Fibroblast of villous mesenchyme (primary cell): ENCODE results near the gene LEKR1. TPM values are rescaled to one million over a fixed set of nuclear protein-coding genes. Genes with fewer than 3 reads are reported as not detected.
A peak's percentile ranks its signal among the peaks of the same experiment; 100 is the strongest.

Experiments
- DNase-seq: peaks from one replicate; pipeline ENCODE4 v3.0.0-alpha.2; 2010; ENCODE audit warnings: low read depth
- H3K4me3 ChIP-seq: 2 replicates; pipeline ENCODE4 v1.5.1; 2011; ENCODE audit warnings: low read depth, mild to moderate bottlenecking, low read length
- total RNA-seq: library from RNA; depleted of rRNA; stranded (reverse); fragments of >200 nt; gene quantifications from 2 replicates; pipeline ENCODE4 v1.2.3, GENCODE V29; 2012
- TF ChIP-seq, protein P1 (sequence below): IDR thresholded peaks from 2 replicates; pipeline ENCODE4 v1.5.1; 2012; ENCODE audit warnings: low read depth, mild to moderate bottlenecking, low read length; ENCODE audit not compliant: insufficient read depth

LEKR1 gene
- total RNA-seq, 1 donor, result 0.86 TPM

DNA sequence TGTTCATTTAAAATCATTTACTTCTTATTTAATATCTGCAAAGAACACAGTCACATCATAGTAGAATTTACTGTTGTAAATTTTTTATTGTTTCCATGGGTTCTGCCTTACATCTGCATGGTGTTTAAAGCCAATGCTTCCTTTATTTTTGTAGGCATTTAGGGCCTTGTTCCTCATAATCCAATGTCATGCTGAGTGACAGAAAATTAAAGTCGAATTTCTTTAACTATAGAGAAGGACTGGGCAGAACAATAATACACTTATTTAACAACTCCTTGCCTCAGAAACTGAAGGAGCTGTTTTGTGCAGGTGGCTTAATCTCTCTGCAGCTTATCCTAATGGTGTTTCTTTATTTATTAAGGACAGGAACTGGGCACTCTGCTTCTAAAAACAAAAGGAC, 149.6 kb downstream of the LEKR1 start:
- DNase-seq, result no peak
- TF ChIP-seq, protein P1, sequence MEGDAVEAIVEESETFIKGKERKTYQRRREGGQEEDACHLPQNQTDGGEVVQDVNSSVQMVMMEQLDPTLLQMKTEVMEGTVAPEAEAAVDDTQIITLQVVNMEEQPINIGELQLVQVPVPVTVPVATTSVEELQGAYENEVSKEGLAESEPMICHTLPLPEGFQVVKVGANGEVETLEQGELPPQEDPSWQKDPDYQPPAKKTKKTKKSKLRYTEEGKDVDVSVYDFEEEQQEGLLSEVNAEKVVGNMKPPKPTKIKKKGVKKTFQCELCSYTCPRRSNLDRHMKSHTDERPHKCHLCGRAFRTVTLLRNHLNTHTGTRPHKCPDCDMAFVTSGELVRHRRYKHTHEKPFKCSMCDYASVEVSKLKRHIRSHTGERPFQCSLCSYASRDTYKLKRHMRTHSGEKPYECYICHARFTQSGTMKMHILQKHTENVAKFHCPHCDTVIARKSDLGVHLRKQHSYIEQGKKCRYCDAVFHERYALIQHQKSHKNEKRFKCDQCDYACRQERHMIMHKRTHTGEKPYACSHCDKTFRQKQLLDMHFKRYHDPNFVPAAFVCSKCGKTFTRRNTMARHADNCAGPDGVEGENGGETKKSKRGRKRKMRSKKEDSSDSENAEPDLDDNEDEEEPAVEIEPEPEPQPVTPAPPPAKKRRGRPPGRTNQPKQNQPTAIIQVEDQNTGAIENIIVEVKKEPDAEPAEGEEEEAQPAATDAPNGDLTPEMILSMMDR, result no peak
- H3K4me3 ChIP-seq, result no peak overlapping the region

DNA sequence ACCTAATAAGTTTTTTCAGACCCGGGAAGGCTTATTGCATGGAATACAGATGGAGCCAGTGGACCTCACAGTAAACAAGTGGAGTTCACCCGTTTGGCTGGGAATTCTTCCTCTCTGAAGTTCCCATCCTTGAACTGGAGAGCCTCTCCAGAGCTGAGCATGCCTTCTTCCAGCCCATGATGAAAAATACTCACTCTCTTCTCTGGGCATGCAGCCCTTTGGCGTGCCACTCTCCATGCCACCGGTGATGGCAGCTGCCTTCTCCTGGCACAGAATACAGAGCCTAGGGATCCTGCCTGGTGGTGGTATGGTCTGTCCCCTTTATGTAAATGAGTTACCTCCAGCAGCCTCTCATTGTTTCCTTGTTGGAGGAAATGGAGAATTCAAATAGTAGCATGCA, 150.8 kb downstream of the LEKR1 start:
- TF ChIP-seq, protein P1, result no peak
- DNase-seq, result no peak
- H3K4me3 ChIP-seq, result no peak overlapping the region

DNA sequence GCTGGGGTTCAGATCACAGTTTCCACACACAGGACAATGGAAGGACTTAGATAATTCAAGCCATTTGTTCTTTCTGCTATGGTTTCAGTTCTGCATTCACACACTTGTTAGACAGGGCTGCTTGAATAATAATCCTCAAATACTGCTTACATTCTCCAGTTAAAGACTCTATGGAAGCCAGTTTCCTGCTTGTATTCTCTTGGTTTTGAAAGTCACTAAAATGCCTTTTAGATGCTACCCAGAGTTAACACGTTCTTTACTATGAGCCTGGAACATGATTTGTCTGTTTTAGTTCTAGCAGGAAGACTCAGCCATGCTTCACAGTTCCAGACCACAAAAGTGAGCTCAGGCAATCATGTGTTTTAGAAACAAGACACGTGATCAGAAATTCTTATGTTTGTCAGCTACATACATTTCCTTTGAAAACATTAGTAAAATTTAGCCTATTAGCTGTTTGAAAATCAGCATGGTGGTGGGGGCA, 152.4 kb downstream of the LEKR1 start:
- H3K4me3 ChIP-seq, result no peak overlapping the region
- TF ChIP-seq, protein P1, result no peak
- peak; percentile 3 for DNase-seq

DNA sequence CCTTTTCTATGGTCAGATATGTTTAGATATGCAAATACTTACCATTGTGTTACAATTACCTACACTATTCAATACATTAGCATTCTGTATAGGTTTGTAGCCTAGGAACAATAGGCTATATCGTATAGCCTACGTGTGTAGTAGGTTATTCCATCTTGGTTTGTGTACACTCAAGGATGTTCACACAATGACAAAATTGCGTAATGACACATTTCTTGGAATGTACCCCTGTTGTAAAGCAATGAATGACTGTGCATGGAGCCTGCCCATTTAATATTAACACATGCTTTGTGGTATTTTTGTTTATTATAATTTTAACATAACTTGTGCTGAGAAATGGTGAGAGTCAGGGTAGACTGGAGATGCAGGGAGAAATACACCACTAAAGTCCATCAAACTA, 154.9 kb downstream of the LEKR1 start:
- no peak for DNase-seq
- no peak overlapping the region for H3K4me3 ChIP-seq
- TF ChIP-seq, protein P1, result no peak

DNA sequence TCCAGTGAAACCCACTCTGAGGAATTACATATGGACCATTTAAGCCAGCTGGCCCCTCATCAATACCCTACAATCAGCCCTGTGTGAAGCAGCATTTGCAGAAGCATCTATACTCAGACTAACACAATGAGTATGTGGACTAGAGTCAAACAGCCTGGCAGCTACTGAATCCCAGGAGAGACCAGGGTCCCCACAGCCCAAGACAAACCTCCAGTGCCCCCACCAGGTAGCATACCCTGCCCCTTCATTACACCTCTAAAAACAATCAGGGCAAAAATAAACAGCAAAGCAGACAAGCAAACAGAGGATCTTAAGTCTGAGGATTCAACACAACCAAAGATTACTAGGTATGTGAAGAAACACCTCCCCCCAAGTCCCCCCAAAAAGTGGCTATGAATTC, 157.4 kb downstream of the LEKR1 start:
- DNase-seq, result no peak
- TF ChIP-seq, protein P1, result no peak
- H3K4me3 ChIP-seq, result no peak overlapping the region

DNA sequence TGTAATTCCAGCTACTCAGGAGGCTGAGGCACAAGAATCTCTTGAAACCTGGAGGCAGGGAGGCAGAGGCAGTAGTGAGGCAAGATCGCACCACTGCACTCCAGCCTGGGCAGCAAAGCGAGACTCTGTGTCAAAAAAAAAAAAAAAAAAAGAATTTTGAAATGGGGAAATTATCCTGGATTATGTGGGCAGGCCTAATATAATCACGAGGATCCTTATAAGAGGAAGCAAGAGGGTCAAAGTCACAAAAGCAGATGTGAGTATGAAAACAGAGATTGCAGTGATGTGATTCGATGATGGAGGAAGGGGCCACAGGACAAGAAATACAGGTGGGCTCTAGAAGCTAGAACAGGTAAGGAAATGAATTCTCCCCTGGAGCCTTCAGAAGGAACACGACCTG, 159.6 kb downstream of the LEKR1 start:
- no peak for DNase-seq
- TF ChIP-seq, protein P1, result no peak
- no peak overlapping the region for H3K4me3 ChIP-seq

DNA sequence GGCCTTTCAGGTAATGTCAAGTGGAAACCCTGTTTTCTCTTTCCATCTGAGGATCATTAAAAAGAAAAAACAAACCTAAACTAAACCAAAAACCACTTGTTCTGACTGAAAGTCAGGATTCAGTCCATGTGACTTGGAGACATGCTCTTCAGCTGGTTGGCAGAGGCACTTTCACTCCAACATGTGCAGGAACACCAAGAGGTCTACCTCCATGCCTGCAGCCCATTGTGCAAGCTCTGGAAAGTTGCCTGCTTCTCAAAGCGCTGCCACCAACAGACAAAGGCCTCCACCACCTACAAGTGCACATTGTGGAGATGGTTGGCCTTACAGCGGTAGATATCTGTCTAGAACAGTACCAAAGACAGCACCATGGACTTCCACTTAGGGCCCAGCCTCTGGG, 161.8 kb downstream of the LEKR1 start:
- no peak for DNase-seq
- TF ChIP-seq, protein P1, result no peak
- no peak overlapping the region for H3K4me3 ChIP-seq
